Retinal pigment epithelial cell (primary cell): ENCODE measurements around the gene MACROD1.

Experiments used
- DNase-seq: peaks from one replicate; pipeline ENCODE4 v3.0.0-alpha.2; 2010; ENCODE audit warnings: low read depth
- H3K4me3 ChIP-seq: 2 replicates; pipeline ENCODE4 v1.5.1; 2011; ENCODE audit warnings: mild to moderate bottlenecking, low read length, control low read depth, moderate library complexity
- CTCF ChIP-seq: conservative IDR thresholded peaks from 2 replicates; pipeline ENCODE4 v1.5.1; 2011; ENCODE audit warnings: low read depth, low read length, control low read depth, inconsistent platforms

Gene MACROD1

GRCh38 chr11:64028398-64029115 is 137.4 kb downstream of the MACROD1 start:
- no peak for DNase-seq
- TF ChIP-seq CTCF = no peak
- H3K4me3 ChIP-seq = no peak overlapping the region

- DNase-seq = no peak
- no peak for TF ChIP-seq CTCF
- no peak overlapping the region for H3K4me3 ChIP-seq
These were observed 138.1 kb downstream of the MACROD1 start for GRCh38 chr11:64027651-64028397.

GRCh38 chr11:64026575-64027205 is 139.2 kb downstream of the MACROD1 start:
- no peak overlapping the region for H3K4me3 ChIP-seq
- no peak for TF ChIP-seq CTCF
- DNase-seq = no peak

GRCh38 chr11:64025205-64025604 is 140.7 kb downstream of the MACROD1 start:
- no peak for TF ChIP-seq CTCF
- no peak overlapping the region for H3K4me3 ChIP-seq
- DNase-seq = no peak

- TF ChIP-seq CTCF = no peak
- no peak for DNase-seq
- no peak overlapping the region for H3K4me3 ChIP-seq
These were observed 141.9 kb downstream of the MACROD1 start for GRCh38 chr11:64023712-64024710.

GRCh38 chr11:64022125-64022784 is 143.7 kb downstream of the MACROD1 start:
- DNase-seq = no peak
- H3K4me3 ChIP-seq = no peak overlapping the region
- TF ChIP-seq CTCF = no peak
